Activated naive CD4-positive, alpha-beta T cell treated with anti-CD3 and anti-CD28 coated beads, Interleukin-2, amount 50 U/mL, for 24 hours (primary cell): ENCODE results near the gene PTPRD.
"Not testable (repeated sequence)": the region's sequence is repeated elsewhere in the genome, so short reads cannot be mapped to it uniquely, and the experiment has no call there.

Source experiments
- H3K27ac Mint-ChIP-seq: one replicate; pipeline ENCODE4 v1.8.0; 2021; ENCODE audit warnings: mild to moderate bottlenecking, mixed read lengths
- H3K27me3 Mint-ChIP-seq: one replicate; pipeline ENCODE4 v1.8.0; 2021; ENCODE audit warnings: mixed read lengths
- H3K36me3 Mint-ChIP-seq: one replicate; pipeline ENCODE4 v1.8.0; 2021; ENCODE audit warnings: mixed read lengths
- H3K4me1 Mint-ChIP-seq: one replicate; pipeline ENCODE4 v1.8.0; 2021; ENCODE audit warnings: mixed read lengths
- H3K4me3 Mint-ChIP-seq: one replicate; pipeline ENCODE4 v1.8.0; 2021; ENCODE audit warnings: mild to moderate bottlenecking, mixed read lengths
- H3K9me3 Mint-ChIP-seq: one replicate; pipeline ENCODE4 v1.8.0; 2021; ENCODE audit warnings: mixed read lengths

Gene PTPRD

DNA sequence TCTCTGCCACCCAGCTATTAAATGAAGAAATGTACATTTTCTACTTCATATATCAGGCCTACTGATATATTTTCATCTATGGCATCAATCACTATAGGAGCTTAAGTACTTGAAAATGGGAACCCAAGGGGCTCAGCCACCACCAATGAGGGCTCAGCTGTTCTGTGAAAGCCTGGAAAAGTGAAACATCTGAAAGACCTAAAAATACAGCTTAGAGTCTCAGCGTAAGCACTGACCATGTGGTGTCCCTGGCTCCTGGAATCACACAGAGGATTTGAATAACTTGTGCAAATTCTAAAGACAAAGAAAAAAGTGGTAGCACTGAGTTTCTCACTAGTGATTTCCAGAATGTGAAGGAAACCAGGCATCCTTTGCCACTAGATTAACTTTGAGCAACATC, 64.5 kb downstream of the PTPRD start:
- H3K9me3 Mint-ChIP-seq: peaks cover 7% of the 10 kb centered on the region
- H3K4me3 Mint-ChIP-seq: no peak overlapping the region
- no peaks in the 10 kb centered on the region for H3K4me1 Mint-ChIP-seq
- H3K36me3 Mint-ChIP-seq: no peaks in the 10 kb centered on the region
- H3K27ac Mint-ChIP-seq: no peak overlapping the region
- no peaks in the 10 kb centered on the region for H3K27me3 Mint-ChIP-seq

DNA sequence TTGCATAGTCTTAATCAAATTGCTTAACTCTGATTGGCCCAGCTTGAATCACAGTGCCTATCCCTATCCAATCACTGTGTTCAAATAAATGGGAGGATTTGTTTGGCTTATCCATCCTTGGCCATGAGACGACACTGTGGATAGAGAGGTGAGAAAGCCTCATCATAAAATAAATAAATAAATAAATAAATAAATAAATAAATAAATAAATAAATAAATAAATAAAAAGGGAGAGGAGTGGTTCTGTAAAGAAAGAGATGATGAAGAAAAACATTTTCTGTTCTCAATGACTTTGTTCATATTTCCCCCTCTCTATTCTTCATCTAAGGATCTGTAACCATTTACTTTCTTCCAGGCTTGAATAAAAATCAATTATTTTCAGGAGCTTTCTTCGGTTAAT, 74.7 kb downstream of the PTPRD start:
- no peaks in the 10 kb centered on the region for H3K4me1 Mint-ChIP-seq
- H3K36me3 Mint-ChIP-seq: no peaks in the 10 kb centered on the region
- peaks cover 14% of the 10 kb centered on the region for H3K9me3 Mint-ChIP-seq
- H3K27me3 Mint-ChIP-seq: no peaks in the 10 kb centered on the region
- no peak overlapping the region for H3K4me3 Mint-ChIP-seq
- no peak overlapping the region for H3K27ac Mint-ChIP-seq

DNA sequence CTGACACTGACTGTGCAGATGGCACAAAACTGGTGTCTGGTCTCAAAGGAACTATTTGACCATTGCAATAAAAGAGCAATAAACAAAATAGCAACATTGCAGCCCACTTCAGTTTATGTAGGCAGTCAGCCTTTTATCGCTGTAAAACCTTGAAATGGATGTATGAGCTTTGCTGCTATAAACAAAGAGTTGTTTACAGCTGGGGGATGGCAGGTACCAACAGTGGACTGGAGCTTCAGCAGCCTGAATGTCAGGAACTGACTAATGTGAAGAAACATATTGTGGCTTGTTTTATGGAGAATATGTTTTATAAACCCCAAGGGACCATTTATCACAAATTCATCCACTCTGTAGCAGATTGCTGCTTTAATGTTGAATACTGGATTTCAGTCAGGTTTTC, 78.0 kb downstream of the PTPRD start:
- no peaks in the 10 kb centered on the region for H3K4me1 Mint-ChIP-seq
- no peaks in the 10 kb centered on the region for H3K36me3 Mint-ChIP-seq
- H3K9me3 Mint-ChIP-seq: peaks cover 8% of the 10 kb centered on the region
- H3K27me3 Mint-ChIP-seq: no peaks in the 10 kb centered on the region
- H3K27ac Mint-ChIP-seq: no peak overlapping the region
- H3K4me3 Mint-ChIP-seq: no peak overlapping the region

GRCh38 chr9:10525972-10526371, 86.8 kb downstream of the PTPRD start:
- Mint-ChIP-seq H3K36me3 (no peaks in the 10 kb centered on the region), H3K27ac (no peak overlapping the region), H3K4me3 (no peak overlapping the region), H3K9me3 (no peaks in the 10 kb centered on the region), H3K4me1 (no peaks in the 10 kb centered on the region), H3K27me3 (no peaks in the 10 kb centered on the region)

GRCh38 chr9:10523164-10523563, 89.6 kb downstream of the PTPRD start:
- H3K36me3 Mint-ChIP-seq: no peaks in the 10 kb centered on the region
- no peak overlapping the region for H3K4me3 Mint-ChIP-seq
- H3K27ac Mint-ChIP-seq: no peak overlapping the region
- no peaks in the 10 kb centered on the region for H3K27me3 Mint-ChIP-seq
- H3K4me1 Mint-ChIP-seq: no peaks in the 10 kb centered on the region
- no peaks in the 10 kb centered on the region for H3K9me3 Mint-ChIP-seq

- Mint-ChIP-seq H3K4me1 (no peaks in the 10 kb centered on the region), H3K36me3 (no peaks in the 10 kb centered on the region), H3K4me3 (no peak overlapping the region), H3K27ac (no peak overlapping the region), H3K27me3 (no peaks in the 10 kb centered on the region), H3K9me3 (peaks cover 13% of the 10 kb centered on the region)
Measured at GRCh38 chr9:10512144-10512543, 100.7 kb downstream of the PTPRD start.

DNA sequence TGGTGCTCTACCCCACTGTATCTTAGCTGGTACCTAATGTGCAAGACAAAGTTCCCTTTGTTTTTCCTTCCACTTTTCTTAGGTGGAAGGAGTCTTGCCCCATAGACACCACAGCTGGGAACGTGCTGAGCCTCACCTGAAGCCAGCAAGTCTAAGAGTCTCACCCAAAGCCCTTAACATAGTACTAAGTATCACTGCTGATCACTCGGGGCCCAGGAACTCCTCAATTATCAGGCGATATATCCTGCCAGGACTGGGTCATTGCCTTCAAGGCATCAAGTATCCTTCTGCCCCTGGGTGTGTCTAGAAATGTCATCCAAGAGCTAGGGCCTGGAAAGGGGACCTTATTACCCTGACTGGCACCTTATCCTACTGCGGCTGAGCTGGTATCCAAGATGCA, 123.9 kb downstream of the PTPRD start:
- Mint-ChIP-seq H3K4me3 (no peak overlapping the region), H3K9me3 (peaks cover 15% of the 10 kb centered on the region), H3K27ac (no peak overlapping the region), H3K4me1 (no peaks in the 10 kb centered on the region), H3K27me3 (no peaks in the 10 kb centered on the region), H3K36me3 (no peaks in the 10 kb centered on the region)

- Mint-ChIP-seq H3K36me3 (no peaks in the 10 kb centered on the region), H3K4me1 (no peaks in the 10 kb centered on the region), H3K4me3 (no peak overlapping the region), H3K27me3 (no peaks in the 10 kb centered on the region), H3K27ac (no peak overlapping the region), H3K9me3 (peaks cover 26% of the 10 kb centered on the region)
Measured at GRCh38 chr9:10479172-10479571, 133.6 kb downstream of the PTPRD start.

DNA sequence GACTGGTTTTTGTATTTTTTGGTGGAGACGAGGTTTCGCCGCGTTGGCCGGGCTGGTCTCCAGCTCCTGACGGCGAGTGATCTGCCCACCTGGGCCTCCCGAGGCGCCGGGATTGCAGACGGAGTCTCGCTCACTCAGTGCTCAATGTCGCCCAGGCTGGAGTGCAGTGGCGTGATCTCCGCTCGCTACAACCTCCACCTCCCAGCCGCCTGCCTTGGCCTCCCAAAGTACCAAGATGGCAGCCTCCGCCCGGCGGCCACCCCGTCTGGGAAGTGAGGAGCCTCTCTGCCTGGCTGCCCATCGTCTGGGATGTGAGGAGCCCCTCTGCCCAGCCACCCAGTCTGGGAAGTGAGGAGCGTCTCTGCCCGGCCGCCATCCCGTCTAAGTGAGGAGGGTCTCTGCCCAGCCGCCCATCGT, 163.6 kb downstream of the PTPRD start:
- not testable (repeated sequence) for H3K27ac Mint-ChIP-seq, H3K27me3 Mint-ChIP-seq, H3K36me3 Mint-ChIP-seq, H3K9me3 Mint-ChIP-seq, H3K4me1 Mint-ChIP-seq, H3K4me3 Mint-ChIP-seq

- Mint-ChIP-seq H3K9me3 (peaks cover 5% of the 10 kb centered on the region), H3K4me3 (no peak overlapping the region), H3K36me3 (no peaks in the 10 kb centered on the region), H3K27me3 (no peaks in the 10 kb centered on the region), H3K27ac (no peak overlapping the region), H3K4me1 (no peaks in the 10 kb centered on the region)
Measured at GRCh38 chr9:10447036-10447435, 165.8 kb downstream of the PTPRD start.

- Mint-ChIP-seq H3K4me3 (no peak overlapping the region), H3K27ac (no peak overlapping the region), H3K9me3 (no peaks in the 10 kb centered on the region), H3K4me1 (no peaks in the 10 kb centered on the region), H3K27me3 (no peaks in the 10 kb centered on the region), H3K36me3 (no peaks in the 10 kb centered on the region)
Measured at GRCh38 chr9:10443868-10444204, 169.0 kb downstream of the PTPRD start.

DNA sequence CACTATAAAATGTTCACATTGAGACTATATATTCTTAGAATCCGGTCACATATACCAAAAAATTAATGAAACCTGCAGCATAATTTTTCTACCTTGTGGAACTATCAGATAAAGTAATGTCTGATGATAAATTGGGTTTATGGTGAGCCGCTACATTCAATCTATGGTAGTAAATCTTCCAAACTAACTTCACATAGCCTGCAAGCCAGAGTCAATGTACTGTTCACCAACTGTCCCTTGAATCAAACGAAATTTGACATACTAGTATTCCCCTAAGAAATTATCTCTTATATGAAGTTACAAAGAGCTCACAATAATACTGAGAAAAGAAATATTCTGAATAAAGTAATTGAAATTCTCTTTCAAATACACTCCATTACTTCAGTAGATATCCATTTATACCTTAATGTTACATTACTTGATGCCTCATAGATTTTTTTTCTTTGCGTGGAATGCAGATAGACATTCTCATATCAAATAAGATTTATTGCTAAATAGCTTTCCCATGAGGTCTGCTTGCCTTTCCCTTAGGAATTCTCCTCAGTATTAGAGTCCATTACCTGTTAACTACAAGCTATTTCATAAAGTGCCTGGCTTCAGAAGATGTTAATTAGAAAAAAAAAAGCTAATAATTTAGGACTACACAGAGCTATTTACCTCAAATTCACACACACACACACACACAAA, 169.5 kb downstream of the PTPRD start:
- Mint-ChIP-seq H3K9me3 (no peaks in the 10 kb centered on the region), H3K4me3 (no peak overlapping the region), H3K36me3 (no peaks in the 10 kb centered on the region), H3K4me1 (no peaks in the 10 kb centered on the region), H3K27me3 (no peaks in the 10 kb centered on the region), H3K27ac (no peak overlapping the region)

DNA sequence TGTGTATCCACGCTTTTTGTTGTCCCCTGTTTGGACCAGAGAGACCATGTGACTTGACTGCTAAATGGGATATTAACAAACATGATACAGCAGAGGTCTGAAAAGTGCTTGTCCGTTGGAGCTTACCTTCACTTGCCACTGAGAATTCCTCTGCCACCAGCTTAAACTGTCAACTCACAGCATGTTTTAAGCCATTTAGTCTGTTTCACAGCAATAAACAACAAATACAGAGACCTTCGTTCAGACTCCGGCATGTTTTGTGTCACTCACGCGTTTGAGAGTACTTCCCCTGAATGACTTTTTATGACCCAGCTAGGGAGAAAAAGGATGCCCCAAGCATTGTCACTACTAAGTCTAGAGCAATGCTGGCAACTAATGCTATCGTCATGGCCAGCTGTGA, 173.8 kb downstream of the PTPRD start:
- no peaks in the 10 kb centered on the region for H3K4me1 Mint-ChIP-seq
- H3K27ac Mint-ChIP-seq: no peak overlapping the region
- H3K4me3 Mint-ChIP-seq: no peak overlapping the region
- no peaks in the 10 kb centered on the region for H3K9me3 Mint-ChIP-seq
- H3K36me3 Mint-ChIP-seq: no peaks in the 10 kb centered on the region
- H3K27me3 Mint-ChIP-seq: no peaks in the 10 kb centered on the region

GRCh38 chr9:10436756-10437155, 176.0 kb downstream of the PTPRD start:
- no peak overlapping the region for H3K27ac Mint-ChIP-seq
- H3K9me3 Mint-ChIP-seq: peaks cover 6% of the 10 kb centered on the region
- no peak overlapping the region for H3K4me3 Mint-ChIP-seq
- H3K36me3 Mint-ChIP-seq: no peaks in the 10 kb centered on the region
- H3K27me3 Mint-ChIP-seq: no peaks in the 10 kb centered on the region
- no peaks in the 10 kb centered on the region for H3K4me1 Mint-ChIP-seq

- no peak overlapping the region for H3K27ac Mint-ChIP-seq
- no peak overlapping the region for H3K4me3 Mint-ChIP-seq
- no peaks in the 10 kb centered on the region for H3K4me1 Mint-ChIP-seq
- H3K9me3 Mint-ChIP-seq: peaks cover 6% of the 10 kb centered on the region
- no peaks in the 10 kb centered on the region for H3K36me3 Mint-ChIP-seq
- H3K27me3 Mint-ChIP-seq: no peaks in the 10 kb centered on the region
Measured at GRCh38 chr9:10434412-10434811, 178.4 kb downstream of the PTPRD start.

DNA sequence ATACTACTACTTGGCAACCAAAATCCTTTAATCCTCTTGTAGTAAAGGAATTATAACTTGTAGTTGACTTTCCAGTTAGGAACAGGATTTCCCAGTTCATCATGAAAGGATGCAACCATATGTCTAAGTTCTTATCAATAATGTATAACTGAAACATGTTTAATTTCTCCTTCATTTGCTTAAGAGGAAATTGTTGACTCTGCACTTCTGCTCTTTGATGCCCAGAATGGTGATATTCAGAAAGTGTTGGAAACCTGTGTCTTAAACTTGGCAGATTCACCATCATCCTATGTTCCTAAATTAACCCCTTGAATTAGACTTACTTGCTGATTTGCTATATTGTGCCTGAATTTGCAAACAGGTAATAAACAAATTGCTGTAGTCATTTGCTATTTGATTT, 201.5 kb downstream of the PTPRD start:
- Mint-ChIP-seq H3K27ac (no peak overlapping the region), H3K27me3 (no peaks in the 10 kb centered on the region), H3K4me1 (no peaks in the 10 kb centered on the region), H3K36me3 (no peaks in the 10 kb centered on the region), H3K9me3 (peaks cover 28% of the 10 kb centered on the region), H3K4me3 (no peak overlapping the region)

- no peak overlapping the region for H3K27ac Mint-ChIP-seq
- no peaks in the 10 kb centered on the region for H3K4me1 Mint-ChIP-seq
- no peaks in the 10 kb centered on the region for H3K36me3 Mint-ChIP-seq
- no peak overlapping the region for H3K4me3 Mint-ChIP-seq
- peaks cover 14% of the 10 kb centered on the region for H3K9me3 Mint-ChIP-seq
- no peaks in the 10 kb centered on the region for H3K27me3 Mint-ChIP-seq
Measured at GRCh38 chr9:10403283-10403682, 209.5 kb downstream of the PTPRD start.
